Right lobe of liver (tissue), 6 donors: Measurements from ENCODE around the gene NDNF. TPM values are rescaled to one million over a fixed set of nuclear protein-coding genes. Genes with fewer than 3 reads are reported as not detected.

Source experiments
- ATAC-seq, 4 donors: fragments of 200-7000 bp; cut with Tn5 transposase; one replicate each; pipeline ENCODE4 v1.9.1; 2020; ENCODE audit warnings: mild to moderate bottlenecking in 4 of 4, moderate library complexity in 4 of 4
- DNase-seq, 3 donors: peaks; one replicate each; pipeline ENCODE4 v3.0.0-alpha.2; 2020
- H3K27ac ChIP-seq, 3 donors: fragments of 200-600 bp; one replicate each; pipeline ENCODE4 v1.8.0; 2022
- H3K27me3 ChIP-seq, 2 donors: fragments of 200-600 bp; one replicate each; pipeline ENCODE4 v1.8.0; 2022
- H3K36me3 ChIP-seq, 4 donors: fragments of 200-600 bp; sonication (generic) in 1 of 4; one replicate each; pipeline versions ENCODE4 v1.5.1 to v1.8.0; 2017 to 2022; ENCODE audit warnings: control low read depth in 1 of 4
- H3K4me1 ChIP-seq, 4 donors: fragments of 200-600 bp; sonication (generic) in 1 of 4; one replicate each; pipeline versions ENCODE4 v1.5.1 to v1.8.0; 2017 to 2022; ENCODE audit warnings: control low read depth in 1 of 4
- H3K4me3 ChIP-seq, 3 donors: fragments of 200-600 bp; one replicate each; pipeline ENCODE4 v1.8.0; 2022
- H3K9me3 ChIP-seq, 4 donors: fragments of 200-600 bp; sonication (generic) in 1 of 4; one replicate each; pipeline versions ENCODE4 v1.5.1 to v1.8.0; 2017 to 2022; ENCODE audit warnings: control low read depth in 1 of 4
- POLR2A ChIP-seq: fragments of 450-650 bp; IDR thresholded peaks from one replicate; pipeline ENCODE4 v1.6.1; 2017; ENCODE audit warnings: antibody characterized with exemption, mild to moderate bottlenecking
- WGBS: methylation state at CpG from one replicate; pipeline ENCODE4 v1.1.6; 2018; ENCODE audit warnings: low coverage, low lambda C conversion rate; ENCODE audit not compliant: insufficient coverage; ENCODE audit errors: missing lambda C conversion rate; 5-methylcytosine and 5-hydroxymethylcytosine counted together
- intact Hi-C, 2 donors: fragments of 100-400 bp; cut with DNase I; formaldehyde crosslinking; loops; one replicate each; pipeline versions ENCODE4 v1.11.2 to v1.14.1; 2022
- total RNA-seq, 6 experiments: library from RNA; depleted of rRNA in 2 of 6; stranded (reverse); fragments of >200 nt in 2 of 6; fragmentation: NEBNext Ultra II Directional in 3 of 6; extraction: Animal tissue kit (Norgen Biotek cat#: 25700) in 3 of 6; gene quantifications; one replicate each; pipeline versions ENCODE4 v1.1.0 to v1.2.4, GENCODE V29; 2016 to 2023
- TF ChIP-seq, protein P1 (sequence below), 4 donors: fragments of 200-600 bp in 3 of 4; fragments of 450-650 bp in 1 of 4; IDR thresholded peaks; one replicate each; pipeline versions ENCODE4 v1.5.1 to v1.8.0; 2016 to 2022; ENCODE audit warnings: antibody characterized with exemption in 4 of 4, mild to moderate bottlenecking in 2 of 4
- donor health status: DM: no; HTN: yes; CAD: no.
- donor health status: DM: no; HTN: no; CAD: no.
- donor health status: DM: no; HTN: no; CAD: no.
- donor health status: DM: no; HTN: yes; CAD: no.
- donor health status: DM: no; HTN: yes; CAD: no.

Gene NDNF
- total RNA-seq, 6 experiments from 2014 or later = 0.27 to 0.77 (median 0.52) TPM

DNA sequence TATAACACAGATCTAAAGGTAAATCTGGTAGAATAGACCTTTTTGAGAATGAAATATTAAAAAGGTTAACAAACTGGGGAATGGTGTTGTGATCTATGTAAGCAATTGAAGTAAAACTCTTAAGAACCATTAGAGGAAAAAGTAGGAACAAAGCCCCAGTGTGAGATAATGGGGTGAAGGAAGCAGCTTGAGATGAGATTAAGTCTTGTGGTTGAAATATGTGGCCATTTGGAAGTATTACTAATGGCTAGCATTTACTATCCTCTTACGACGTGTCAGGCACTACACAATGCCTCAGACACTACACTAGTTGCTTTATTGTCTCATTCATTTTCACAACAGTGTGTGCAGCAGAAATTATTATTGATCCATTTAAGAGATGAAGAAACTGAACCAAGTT lies 25.9 kb upstream of the NDNF start:
- 54% methylated on average over 2 of the region's 2 CpGs for WGBS
- no peak overlapping the region for H3K4me3 ChIP-seq

DNA sequence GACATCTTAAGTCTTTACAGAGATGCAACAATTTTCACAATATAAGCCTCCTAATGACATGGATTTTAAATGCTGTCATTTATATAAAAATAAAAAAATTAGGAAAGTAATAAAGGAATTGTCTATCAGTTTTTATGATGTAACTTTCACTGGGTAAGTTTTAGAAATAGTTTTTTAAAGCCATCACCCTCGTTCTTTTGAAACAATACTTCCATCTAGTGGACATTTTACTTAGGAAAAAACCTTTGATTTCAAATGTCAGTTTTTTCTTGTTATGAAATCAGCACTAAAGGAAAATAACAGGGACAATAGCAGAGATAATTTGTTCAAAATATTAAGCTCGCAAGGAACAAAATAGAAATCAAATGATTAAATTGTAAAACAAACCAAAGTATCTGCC lies 24.3 kb upstream of the NDNF start:
- Histone ChIP-seq H3K9me3 (no peaks in the 10 kb centered on the region), H3K4me3 (no peak overlapping the region), H3K36me3 (no peaks in the 10 kb centered on the region), H3K27me3 (no peaks in the 10 kb centered on the region), H3K27ac (no peak overlapping the region), H3K4me1 (no peaks in the 10 kb centered on the region)
- 7% methylated on average over 2 of the region's 2 CpGs for WGBS
- intact Hi-C loops = no loop called here
- ATAC-seq (peak in 2 of 4 donors; percentile 45 to 51), DNase-seq (no peak)
- TF ChIP-seq POLR2A = no peak
- TF ChIP-seq, protein P1, sequence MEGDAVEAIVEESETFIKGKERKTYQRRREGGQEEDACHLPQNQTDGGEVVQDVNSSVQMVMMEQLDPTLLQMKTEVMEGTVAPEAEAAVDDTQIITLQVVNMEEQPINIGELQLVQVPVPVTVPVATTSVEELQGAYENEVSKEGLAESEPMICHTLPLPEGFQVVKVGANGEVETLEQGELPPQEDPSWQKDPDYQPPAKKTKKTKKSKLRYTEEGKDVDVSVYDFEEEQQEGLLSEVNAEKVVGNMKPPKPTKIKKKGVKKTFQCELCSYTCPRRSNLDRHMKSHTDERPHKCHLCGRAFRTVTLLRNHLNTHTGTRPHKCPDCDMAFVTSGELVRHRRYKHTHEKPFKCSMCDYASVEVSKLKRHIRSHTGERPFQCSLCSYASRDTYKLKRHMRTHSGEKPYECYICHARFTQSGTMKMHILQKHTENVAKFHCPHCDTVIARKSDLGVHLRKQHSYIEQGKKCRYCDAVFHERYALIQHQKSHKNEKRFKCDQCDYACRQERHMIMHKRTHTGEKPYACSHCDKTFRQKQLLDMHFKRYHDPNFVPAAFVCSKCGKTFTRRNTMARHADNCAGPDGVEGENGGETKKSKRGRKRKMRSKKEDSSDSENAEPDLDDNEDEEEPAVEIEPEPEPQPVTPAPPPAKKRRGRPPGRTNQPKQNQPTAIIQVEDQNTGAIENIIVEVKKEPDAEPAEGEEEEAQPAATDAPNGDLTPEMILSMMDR (IDR thresholded peaks at IDR 0.05) = peak; percentile 53 to 64 (median 62)

More for the DNA sequence above, 25.9 kb upstream of the NDNF start:
- TF ChIP-seq, protein P1 (IDR thresholded peaks at IDR 0.05) = no peak
- TF ChIP-seq POLR2A = no peak
- intact Hi-C loops = no loop called here
- Histone ChIP-seq H3K27me3 (no peaks in the 10 kb centered on the region), H3K36me3 (no peaks in the 10 kb centered on the region), H3K9me3 (no peaks in the 10 kb centered on the region), H3K4me1 (no peaks in the 10 kb centered on the region), H3K27ac (no peak overlapping the region)
- DNase-seq (no peak), ATAC-seq (no peak)

DNA sequence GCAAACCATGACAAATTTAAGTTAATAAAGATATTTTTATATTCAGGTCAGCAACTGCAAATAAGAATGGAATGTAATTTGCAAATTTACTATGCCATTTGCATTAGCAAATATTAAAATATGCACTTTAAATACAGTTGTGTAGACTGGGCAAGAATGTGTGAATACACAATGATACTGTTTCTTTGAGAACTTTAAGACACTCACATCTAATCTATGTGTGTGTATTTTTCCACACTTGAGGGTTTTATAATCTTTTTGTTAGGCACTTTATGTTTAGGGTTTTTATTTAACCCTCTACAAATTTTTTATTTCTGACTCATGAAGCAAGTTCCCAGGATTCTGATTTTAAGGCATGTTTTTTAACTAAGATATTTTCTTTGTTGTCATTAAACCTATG lies 23.9 kb upstream of the NDNF start:
- ATAC-seq = no peak
- intact Hi-C loops = no loop called here

DNA sequence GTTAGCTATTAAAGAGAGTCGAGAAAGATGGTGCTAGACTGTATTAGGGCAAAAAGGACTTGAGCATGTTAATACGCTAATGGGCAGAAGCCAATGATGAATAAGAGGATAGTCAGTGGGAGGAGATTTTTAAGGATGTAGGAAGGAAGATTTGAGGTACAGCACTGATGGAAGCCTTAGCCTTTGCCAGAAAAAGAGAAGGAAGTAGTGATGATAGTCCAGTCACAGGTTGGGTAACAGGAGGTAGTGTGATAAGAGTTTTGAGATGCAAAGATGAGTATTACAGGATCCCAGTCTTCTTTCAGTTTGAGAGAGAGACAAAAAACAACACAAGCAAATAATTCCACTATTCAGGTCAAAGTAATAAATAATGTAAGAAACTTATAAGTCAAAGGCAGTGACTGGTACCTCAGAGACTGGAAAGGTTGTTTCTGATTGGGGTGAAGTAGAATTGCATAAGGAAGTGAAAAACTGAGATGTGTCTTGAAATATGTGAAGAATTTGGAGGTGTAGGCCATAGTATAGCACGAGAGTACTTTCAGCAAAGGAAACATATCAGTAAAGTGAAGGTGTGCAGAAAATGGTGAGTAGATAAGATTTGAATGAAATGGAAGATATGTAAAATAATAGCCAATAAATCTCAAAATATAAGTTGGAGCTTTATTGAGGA lies 22.1 kb upstream of the NDNF start:
- Histone ChIP-seq H3K9me3 (no peaks in the 10 kb centered on the region), H3K4me1 (no peaks in the 10 kb centered on the region), H3K36me3 (no peaks in the 10 kb centered on the region), H3K27me3 (no peaks in the 10 kb centered on the region), H3K4me3 (no peak overlapping the region), H3K27ac (no peak overlapping the region)
- ATAC-seq (no peak), DNase-seq (no peak)
- no peak for TF ChIP-seq POLR2A
- TF ChIP-seq, protein P1 (IDR thresholded peaks at IDR 0.05) = no peak
- WGBS = 24% methylated on average over 2 of the region's 3 CpGs
- intact Hi-C loops = no loop called here

More for the DNA sequence above, 23.9 kb upstream of the NDNF start:
- H3K27me3 ChIP-seq = no peaks in the 10 kb centered on the region
- H3K9me3 ChIP-seq = no peaks in the 10 kb centered on the region
- H3K4me3 ChIP-seq = no peak overlapping the region
- no peaks in the 10 kb centered on the region for H3K36me3 ChIP-seq
- no peaks in the 10 kb centered on the region for H3K4me1 ChIP-seq
- no peak for TF ChIP-seq POLR2A
- TF ChIP-seq, protein P1 (IDR thresholded peaks at IDR 0.05) = no peak
- no peak overlapping the region for H3K27ac ChIP-seq
- DNase-seq = no peak

DNA sequence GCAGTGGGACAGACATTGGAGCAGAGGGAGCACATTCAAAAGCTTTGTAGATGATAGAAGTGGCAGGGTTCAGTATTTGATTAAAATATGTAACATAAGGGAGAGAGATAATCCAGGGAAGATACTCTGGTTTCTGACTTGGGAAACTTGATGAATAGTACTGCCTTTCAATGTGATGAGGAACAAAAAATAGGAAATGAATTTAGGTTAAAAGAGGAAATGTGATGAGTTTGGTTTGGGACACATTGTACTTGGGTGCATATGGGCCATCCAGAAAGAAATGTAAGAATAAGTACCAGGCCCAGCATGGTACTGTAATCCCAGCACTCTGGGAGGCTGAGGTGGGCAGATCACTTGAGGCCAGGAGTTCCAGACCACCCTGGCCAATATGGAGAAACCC lies 20.9 kb upstream of the NDNF start:
- ATAC-seq (no peak), DNase-seq (no peak)
- Histone ChIP-seq H3K27ac (no peak overlapping the region), H3K27me3 (no peaks in the 10 kb centered on the region), H3K4me3 (no peak overlapping the region), H3K9me3 (no peaks in the 10 kb centered on the region), H3K4me1 (no peaks in the 10 kb centered on the region), H3K36me3 (no peaks in the 10 kb centered on the region)
- TF ChIP-seq POLR2A = no peak
- TF ChIP-seq, protein P1 (IDR thresholded peaks at IDR 0.05) = no peak
- intact Hi-C loops = no loop called here
